ENCODE results near the gene TUSC2. TPM values are rescaled to one million over a fixed set of nuclear protein-coding genes. Genes with fewer than 3 reads are reported as not detected.
A peak's percentile ranks its signal among the peaks of the same experiment; 100 is the strongest.

The TUSC2 gene
- total and polyA plus RNA-seq, 2 of the 13 experiments (the other 11 are each of a cell fraction or from before 2014, with no cell fraction given): 36.7 to 39.1 TPM

- TF ChIP-seq KIAA2018 (CRISPR knock-in tag; IDR thresholded peaks at IDR 0.05; ENCODE audit: borderline replicate concordance) (no peak), HOXA9 (CRISPR knock-in tag; IDR thresholded peaks at IDR 0.05; ENCODE audit: borderline replicate concordance) (no peak), PRMT3 (CRISPR knock-in tag; IDR thresholded peaks at IDR 0.05; ENCODE audit: borderline replicate concordance, low read depth) (no peak), ZNF550 (CRISPR knock-in tag; IDR thresholded peaks at IDR 0.05; ENCODE audit: borderline replicate concordance) (no peak), SMARCC2 (IDR thresholded peaks at IDR 0.05) (peak; percentile 4; the same call in 1 of the 2 replicates), PITX1 (CRISPR knock-in tag; IDR thresholded peaks at IDR 0.05) (peak; percentile 58), THAP11 (CRISPR knock-in tag; IDR thresholded peaks at IDR 0.05) (peak; percentile 70), THRA (CRISPR knock-in tag; IDR thresholded peaks at IDR 0.05; ENCODE audit: borderline replicate concordance) (peak; percentile 92; the same call in 1 of the 2 replicates), ZNF567 (CRISPR knock-in tag; IDR thresholded peaks at IDR 0.05; ENCODE audit: borderline replicate concordance) (0 out of 2 replicates have a peak, but pooled peaks have one; percentile 31), ZNF713 (CRISPR knock-in tag; IDR thresholded peaks at IDR 0.05) (no peak), ZFP41 (CRISPR knock-in tag; IDR thresholded peaks at IDR 0.05; ENCODE audit: borderline replicate concordance) (no peak), ZNF343 (CRISPR knock-in tag; IDR thresholded peaks at IDR 0.05) (0 out of 2 replicates have a peak, but pooled peaks have one; percentile 60)
- TF ChIP-seq, protein P1, sequence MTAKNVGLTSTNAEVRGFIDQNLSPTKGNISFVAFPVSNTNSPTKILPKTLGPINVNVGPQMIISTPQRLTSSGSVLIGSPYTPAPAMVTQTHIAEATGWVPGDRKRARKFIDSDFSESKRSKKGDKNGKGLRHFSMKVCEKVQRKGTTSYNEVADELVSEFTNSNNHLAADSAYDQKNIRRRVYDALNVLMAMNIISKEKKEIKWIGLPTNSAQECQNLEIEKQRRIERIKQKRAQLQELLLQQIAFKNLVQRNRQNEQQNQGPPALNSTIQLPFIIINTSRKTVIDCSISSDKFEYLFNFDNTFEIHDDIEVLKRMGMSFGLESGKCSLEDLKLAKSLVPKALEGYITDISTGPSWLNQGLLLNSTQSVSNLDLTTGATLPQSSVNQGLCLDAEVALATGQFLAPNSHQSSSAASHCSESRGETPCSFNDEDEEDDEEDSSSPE (CRISPR knock-in tag; IDR thresholded peaks at IDR 0.05): no peak; the same call in 1 of the 2 replicates
- TF ChIP-seq, protein P2, sequence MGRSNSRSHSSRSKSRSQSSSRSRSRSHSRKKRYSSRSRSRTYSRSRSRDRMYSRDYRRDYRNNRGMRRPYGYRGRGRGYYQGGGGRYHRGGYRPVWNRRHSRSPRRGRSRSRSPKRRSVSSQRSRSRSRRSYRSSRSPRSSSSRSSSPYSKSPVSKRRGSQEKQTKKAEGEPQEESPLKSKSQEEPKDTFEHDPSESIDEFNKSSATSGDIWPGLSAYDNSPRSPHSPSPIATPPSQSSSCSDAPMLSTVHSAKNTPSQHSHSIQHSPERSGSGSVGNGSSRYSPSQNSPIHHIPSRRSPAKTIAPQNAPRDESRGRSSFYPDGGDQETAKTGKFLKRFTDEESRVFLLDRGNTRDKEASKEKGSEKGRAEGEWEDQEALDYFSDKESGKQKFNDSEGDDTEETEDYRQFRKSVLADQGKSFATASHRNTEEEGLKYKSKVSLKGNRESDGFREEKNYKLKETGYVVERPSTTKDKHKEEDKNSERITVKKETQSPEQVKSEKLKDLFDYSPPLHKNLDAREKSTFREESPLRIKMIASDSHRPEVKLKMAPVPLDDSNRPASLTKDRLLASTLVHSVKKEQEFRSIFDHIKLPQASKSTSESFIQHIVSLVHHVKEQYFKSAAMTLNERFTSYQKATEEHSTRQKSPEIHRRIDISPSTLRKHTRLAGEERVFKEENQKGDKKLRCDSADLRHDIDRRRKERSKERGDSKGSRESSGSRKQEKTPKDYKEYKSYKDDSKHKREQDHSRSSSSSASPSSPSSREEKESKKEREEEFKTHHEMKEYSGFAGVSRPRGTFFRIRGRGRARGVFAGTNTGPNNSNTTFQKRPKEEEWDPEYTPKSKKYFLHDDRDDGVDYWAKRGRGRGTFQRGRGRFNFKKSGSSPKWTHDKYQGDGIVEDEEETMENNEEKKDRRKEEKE (IDR thresholded peaks at IDR 0.05): no peak
Observed at GRCh38 chr3:50321336-50322114, 6.5 kb downstream of the TUSC2 start (continued).

Data from HepG2 (cell line).